Mucosa of stomach (tissue), 1 donor: Measurements from ENCODE around the gene TYMS.

ENCODE experiments used
- H3K27me3 ChIP-seq: one replicate; pipeline ENCODE4 v1.7.0; 2013; ENCODE audit warnings: mild to moderate bottlenecking, low read length; ENCODE audit not compliant: control insufficient read depth, insufficient read depth
- H3K36me3 ChIP-seq: one replicate; pipeline ENCODE4 v1.7.0; 2013; ENCODE audit warnings: low read length; ENCODE audit not compliant: control insufficient read depth, insufficient read depth
- H3K4me1 ChIP-seq: one replicate; pipeline ENCODE4 v1.7.0; 2013; ENCODE audit warnings: mild to moderate bottlenecking, low read length; ENCODE audit not compliant: control insufficient read depth, insufficient read depth
- H3K4me3 ChIP-seq: one replicate; pipeline ENCODE4 v1.7.0; 2013; ENCODE audit warnings: low read length
- H3K9ac ChIP-seq: one replicate; pipeline ENCODE4 v1.7.0; 2013; ENCODE audit warnings: mild to moderate bottlenecking, low read length, moderate library complexity
- H3K9me3 ChIP-seq: one replicate; pipeline ENCODE4 v1.7.0; 2013; ENCODE audit warnings: mild to moderate bottlenecking, low read length, moderate library complexity; ENCODE audit not compliant: control insufficient read depth
- donor health status: Pancreatic carcinoma.

Gene TYMS

DNA sequence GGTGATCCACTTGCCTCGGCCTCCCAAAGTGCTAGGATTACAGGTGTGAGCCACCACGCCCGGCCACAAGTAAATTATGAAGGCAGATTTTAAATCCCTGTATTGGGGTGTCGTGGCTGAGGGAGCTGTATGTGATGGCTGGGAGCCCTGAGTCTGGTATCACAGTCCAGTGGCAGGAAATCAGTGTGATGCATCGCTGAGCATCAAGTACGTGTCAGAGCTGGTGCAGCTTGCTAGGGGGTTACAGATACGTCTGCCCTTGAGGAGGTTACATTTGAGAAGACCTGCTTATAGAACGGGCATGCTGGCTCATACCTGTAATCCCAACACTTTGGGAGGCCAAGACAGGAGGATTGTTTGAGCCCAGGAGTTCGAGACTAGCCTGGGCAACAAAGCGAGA is 50.6 kb downstream of the TYMS start:
- Histone ChIP-seq H3K4me1 (peaks cover 9% of the 10 kb centered on the region), H3K27me3 (no peaks in the 10 kb centered on the region), H3K9ac (no peak overlapping the region), H3K36me3 (no peaks in the 10 kb centered on the region), H3K4me3 (no peak overlapping the region), H3K9me3 (no peaks in the 10 kb centered on the region)

DNA sequence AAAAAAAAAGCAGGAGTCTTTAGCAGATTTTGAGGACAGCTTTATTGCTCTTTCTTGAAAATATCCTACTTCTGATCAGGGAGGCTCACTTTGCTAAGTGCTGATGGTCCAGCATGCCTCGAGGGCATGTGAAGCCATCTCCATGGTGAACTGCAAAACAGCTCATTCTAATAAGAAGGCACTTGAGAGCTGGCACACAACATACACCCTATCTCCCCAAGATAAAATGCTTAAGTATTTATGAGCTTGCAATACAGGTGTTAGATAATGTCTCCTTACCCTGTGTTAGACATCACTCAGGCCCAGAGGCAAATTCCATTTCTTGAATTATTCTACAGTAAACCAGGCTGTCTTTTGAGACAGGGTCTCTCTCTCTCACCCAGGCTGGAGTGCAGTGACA is 52.3 kb downstream of the TYMS start:
- Histone ChIP-seq H3K27me3 (no peaks in the 10 kb centered on the region), H3K9me3 (no peaks in the 10 kb centered on the region), H3K4me1 (peaks cover 4% of the 10 kb centered on the region), H3K4me3 (no peak overlapping the region), H3K36me3 (no peaks in the 10 kb centered on the region), H3K9ac (no peak overlapping the region)

DNA sequence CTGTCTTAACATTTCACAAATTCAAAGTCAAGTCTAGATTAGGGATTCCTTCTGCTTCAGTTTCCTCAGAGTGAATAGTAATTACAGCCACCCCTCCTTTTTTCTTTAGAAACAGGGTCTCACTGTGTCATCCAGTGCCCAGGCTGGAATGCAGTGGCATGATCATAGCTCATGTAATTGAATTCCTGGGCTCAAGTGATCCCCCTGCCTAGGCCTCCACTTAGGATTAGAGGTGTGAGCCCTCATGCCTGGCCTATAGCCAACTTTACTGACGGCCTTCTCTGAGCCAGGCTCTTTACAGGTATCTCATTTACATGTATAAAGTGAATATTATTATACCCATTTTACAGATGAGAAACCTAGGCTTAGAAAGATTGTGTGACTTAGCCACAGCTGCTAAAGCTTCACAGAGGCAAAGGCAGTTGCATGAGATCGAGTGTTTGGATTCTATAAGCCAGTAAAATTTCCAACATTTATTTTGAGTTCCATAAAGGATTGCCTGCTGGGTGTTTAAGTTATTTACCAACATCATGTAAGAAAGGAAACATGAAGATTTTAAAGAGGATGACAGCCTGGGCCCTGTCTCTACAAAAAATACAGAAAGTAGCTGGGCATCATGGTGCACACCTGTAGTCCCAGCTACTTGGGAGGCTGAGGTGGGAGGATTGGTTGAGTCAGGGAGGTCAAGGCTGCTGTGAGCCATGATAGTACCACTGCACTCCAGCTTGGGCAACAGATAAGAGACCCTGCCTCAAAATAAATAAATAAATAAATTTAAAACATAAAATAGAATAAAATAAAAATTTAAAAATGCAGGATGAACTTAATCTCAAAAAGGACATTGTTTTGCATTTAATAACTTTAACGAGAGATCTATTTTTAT is 53.2 kb downstream of the TYMS start:
- no peak overlapping the region for H3K9ac ChIP-seq
- no peaks in the 10 kb centered on the region for H3K9me3 ChIP-seq
- no peak overlapping the region for H3K4me3 ChIP-seq
- H3K27me3 ChIP-seq, result no peaks in the 10 kb centered on the region
- H3K4me1 ChIP-seq, result peaks cover 4% of the 10 kb centered on the region
- no peaks in the 10 kb centered on the region for H3K36me3 ChIP-seq

DNA sequence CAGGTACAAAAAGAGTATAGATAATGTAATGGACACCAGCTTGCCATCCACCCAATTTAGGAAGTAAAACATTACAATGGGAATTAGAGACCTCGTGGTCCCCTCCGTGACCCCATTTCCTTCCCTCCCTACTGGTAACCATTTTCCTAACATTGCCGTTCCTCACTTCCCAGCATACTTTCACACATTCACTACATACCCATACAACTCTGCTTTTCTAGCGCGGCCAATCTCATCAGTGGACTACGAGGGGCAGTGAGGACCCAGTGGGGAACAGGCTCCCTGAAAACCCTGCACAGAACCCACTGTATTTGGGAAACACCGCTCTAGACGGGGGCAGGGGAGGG is 53.8 kb downstream of the TYMS start:
- Histone ChIP-seq H3K4me1 (peaks cover 4% of the 10 kb centered on the region), H3K4me3 (peak overlapping the region; percentile 60), H3K36me3 (no peaks in the 10 kb centered on the region), H3K9me3 (no peaks in the 10 kb centered on the region), H3K9ac (peak overlapping the region; percentile 78), H3K27me3 (no peaks in the 10 kb centered on the region)

DNA sequence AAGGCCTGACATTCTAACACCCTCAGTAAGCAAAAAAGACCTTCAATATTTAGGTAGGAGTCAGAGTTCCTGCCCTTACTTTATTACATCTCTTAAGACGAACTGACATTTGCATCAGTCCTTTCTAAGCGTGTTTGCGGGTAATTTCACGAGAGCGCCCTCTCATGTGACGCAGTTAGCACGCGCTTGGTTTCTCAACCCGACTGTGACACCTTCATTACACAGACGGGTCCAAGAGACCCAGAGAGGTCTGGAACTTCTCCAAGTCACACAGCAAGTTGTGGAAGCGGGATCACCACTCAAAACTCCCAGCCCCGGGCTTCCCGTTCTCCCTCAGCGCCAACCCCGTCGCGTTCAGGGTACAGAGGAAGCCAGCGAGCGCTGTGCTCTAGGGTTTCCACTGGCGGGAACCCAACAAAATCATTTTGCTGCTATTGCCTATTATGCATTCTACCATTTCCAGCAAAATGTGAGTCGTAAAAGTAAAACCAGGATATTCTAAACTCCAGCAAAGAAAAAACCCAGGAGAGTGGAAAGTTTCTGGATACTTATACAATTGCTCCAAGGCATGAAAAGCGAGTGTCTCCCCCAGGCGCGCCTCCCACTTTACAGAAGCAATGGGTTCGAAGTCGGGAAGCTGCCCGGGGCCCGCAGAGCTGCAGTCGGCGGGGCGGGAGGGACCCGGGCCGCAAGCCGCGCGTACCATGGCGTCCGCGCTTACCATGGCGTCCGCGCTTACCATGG is 54.4 kb downstream of the TYMS start:
- H3K9me3 ChIP-seq, result no peaks in the 10 kb centered on the region
- peaks cover 4% of the 10 kb centered on the region for H3K4me1 ChIP-seq
- H3K9ac ChIP-seq, result peak overlapping the region; percentile 78
- H3K27me3 ChIP-seq, result no peaks in the 10 kb centered on the region
- peak overlapping the region; percentile 60 for H3K4me3 ChIP-seq
- no peaks in the 10 kb centered on the region for H3K36me3 ChIP-seq

DNA sequence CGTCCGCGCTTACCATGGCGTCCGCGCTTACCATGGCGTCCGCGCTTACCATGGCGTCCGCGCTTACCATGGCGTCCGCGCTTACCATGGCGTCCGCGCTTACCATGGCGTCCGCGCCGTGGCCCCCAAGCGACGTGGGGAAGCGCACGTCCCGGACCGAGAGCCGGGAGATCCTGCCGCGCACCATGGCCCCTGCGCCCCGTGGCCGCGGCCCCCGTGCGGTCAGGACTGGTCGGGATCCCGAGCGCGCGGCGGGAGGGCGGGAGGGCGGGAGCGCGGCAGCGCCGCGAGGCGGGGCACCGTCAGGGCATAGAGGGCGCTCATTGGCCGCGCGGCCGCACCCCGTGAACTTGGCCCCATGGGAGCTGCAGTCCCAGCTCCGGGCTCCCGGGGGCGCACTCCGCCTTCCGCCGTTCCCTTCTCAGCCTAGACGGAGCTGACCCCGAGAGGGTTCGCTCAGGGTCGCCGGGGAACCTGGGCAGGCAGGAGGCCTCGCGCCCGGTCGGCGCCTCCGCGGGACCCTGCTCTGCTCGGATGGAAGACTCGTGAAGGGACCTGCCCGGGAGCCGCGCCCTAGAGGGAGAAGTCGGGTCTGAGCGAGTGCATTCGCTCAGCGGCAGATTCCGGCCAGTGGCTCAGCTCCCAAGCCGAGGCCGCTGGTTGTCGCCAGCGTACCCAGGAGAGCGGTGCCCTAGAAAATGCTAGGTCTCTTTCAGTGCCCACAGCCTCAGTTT is 55.1 kb downstream of the TYMS start, which contains the start of gene ENOSF1:
ENOSF1 (minus strand) TSS at position 230 of the 734 bp plus-strand sequence; CDS start at position 187, 43 bp downstream.
- Histone ChIP-seq H3K9ac (peak within 1 kb of the TSS; percentile 78), H3K4me3 (peak within 1 kb of the TSS; percentile 60), H3K36me3 (no peaks in the 10 kb centered on the region), H3K9me3 (no peaks in the 10 kb centered on the region), H3K4me1 (peaks cover 4% of the 10 kb centered on the region), H3K27me3 (no peaks in the 10 kb centered on the region)

DNA sequence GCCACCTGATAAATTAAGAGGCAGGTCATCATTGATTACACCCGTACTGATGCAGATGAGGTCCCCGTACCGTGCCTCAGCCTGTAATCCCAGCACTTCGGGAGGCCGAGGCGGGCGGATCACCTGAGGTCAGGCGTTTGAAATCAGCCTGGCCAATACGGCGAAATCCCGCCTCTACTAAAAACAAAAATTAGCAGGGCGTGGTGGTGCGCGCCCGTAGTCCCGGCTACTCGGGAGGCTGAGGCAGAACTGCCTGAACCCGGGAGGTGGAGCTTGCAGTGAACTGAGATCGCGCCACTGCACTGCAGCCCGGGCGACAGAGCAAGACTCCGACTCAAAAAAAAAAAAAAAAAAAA is 55.7 kb downstream of the TYMS start:
- Histone ChIP-seq H3K36me3 (no peaks in the 10 kb centered on the region), H3K9ac (peak overlapping the region; percentile 71), H3K27me3 (no peaks in the 10 kb centered on the region), H3K9me3 (no peaks in the 10 kb centered on the region), H3K4me1 (peaks cover 4% of the 10 kb centered on the region), H3K4me3 (peak overlapping the region; percentile 32)

DNA sequence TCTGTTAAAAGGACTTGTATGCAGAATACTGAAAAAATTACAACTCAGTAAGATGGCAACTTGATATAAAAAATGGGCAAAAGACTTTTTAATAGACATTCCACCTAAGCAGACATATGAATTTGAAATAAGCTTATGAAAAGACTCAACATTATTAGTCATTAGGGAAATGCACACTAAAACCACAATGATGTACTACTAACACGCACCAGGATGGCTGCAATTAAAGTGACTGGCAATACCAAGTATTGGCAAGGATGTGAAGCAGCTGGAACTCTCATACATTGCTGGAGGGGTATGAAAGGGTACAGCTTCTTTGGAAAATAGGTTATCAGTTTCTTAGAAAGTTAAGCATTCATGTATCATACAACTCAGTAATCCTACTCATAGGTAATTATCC is 58.2 kb downstream of the TYMS start:
- Histone ChIP-seq H3K27me3 (no peaks in the 10 kb centered on the region), H3K4me3 (no peak overlapping the region), H3K4me1 (peaks cover under 1% of the 10 kb centered on the region), H3K36me3 (no peaks in the 10 kb centered on the region), H3K9me3 (no peaks in the 10 kb centered on the region), H3K9ac (no peak overlapping the region)

DNA sequence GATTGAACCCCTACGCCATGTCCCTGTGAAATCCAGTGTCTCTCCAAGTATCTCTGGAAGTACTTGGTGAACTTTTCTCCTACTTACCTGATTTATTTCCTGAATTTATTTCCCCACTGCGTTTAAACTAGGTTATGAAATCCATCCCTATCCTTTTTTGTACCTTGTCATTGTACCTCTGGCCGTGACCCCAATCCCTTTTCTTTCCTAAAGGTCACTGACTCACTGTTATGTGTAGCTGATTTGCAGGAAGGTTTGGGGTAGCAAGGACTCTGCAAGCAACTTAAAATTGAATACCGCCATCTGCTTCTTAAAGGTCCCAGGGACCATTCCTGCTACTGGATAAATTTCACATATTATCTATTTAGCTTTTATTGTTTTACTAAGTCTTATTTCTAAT is 59.5 kb downstream of the TYMS start:
- H3K27me3 ChIP-seq, result no peaks in the 10 kb centered on the region
- H3K9ac ChIP-seq, result no peak overlapping the region
- H3K9me3 ChIP-seq, result no peaks in the 10 kb centered on the region
- H3K36me3 ChIP-seq, result no peaks in the 10 kb centered on the region
- no peak overlapping the region for H3K4me3 ChIP-seq
- H3K4me1 ChIP-seq, result no peaks in the 10 kb centered on the region
